ENCODE data around the gene MACROD2.
"Not testable (repeated sequence)": the region's sequence is repeated elsewhere in the genome, so short reads cannot be mapped to it uniquely, and the experiment has no call there.

Gene MACROD2

DNA sequence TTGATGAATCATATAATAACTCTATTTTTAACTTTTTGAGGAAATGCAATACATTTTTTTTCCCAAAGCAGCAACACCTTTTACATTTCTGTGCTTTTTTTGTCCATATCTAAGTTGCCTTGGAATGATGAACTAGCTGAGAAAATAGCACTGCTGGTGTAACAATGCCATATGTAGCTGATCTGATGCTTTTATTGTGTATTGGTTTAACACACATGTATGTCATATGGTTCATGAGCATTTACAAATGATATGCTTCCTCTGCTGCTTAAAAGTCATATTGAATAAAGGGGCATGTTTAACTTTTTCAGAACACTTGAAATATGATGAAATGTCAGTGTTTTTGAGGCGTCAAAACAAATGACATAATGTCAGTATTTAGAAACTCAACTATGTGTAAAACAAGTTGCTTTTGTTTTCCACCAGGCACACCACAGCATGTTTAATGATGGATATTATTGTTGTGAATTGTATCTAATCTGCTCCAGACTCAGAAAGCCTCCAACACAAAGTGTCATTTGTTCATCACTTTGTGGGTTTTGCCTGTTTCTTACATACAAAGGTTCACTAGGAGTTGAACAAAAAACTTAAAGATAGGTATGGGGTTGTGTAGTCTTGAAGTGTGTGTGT, 1117.9 kb downstream of the MACROD2 start:
- ATAC-seq (no peak), DNase-seq (no peak)

DNA sequence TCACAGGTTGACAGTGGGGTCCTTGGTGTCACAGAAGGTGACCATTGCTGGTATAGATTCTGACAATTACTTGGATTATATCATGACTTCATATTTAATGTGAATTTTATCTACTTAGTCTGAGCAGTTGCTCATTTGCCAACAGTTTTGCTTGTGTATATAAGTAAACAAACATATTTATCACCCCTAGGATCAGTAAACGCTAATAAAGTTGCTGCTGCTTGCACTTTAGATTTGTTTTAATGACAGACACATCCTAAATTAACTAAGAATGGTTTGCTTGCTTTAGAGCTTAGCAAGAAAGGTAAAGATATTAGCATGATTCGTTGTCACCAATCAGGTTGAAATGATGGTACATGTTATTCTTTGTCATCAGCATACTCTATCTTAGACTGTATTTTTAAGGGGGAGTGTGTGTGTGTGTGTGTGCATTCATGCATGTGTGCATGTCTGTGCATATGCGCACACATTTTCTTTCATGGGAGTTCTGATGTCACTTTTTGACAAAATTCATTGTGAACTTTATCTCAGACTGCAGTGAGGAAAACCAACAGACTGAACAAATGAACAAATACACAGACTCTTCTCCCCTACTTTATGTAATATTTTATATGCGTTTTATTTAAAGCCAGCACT, 1124.7 kb downstream of the MACROD2 start:
- ATAC-seq (no peak), DNase-seq (no peak)

DNA sequence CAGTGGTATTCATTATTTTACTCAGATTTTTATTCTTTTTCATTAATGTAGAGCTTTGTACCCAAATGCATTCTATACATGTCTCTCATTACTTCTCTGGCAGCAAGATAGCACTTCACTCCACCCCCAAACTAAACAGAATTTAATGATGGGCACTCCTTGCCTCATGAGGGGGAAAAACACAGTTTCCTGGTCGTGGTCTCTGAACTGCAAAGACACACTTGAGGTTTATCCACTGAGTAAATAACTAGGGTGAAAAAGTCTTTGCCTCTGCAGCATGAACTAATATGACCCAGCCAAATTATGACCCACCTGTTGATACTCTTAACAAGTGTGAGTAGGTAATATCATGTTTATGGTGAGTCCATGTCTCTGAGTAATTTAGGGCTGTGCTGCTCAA, 1127.3 kb downstream of the MACROD2 start:
- ATAC-seq (no peak), DNase-seq (no peak)

DNA sequence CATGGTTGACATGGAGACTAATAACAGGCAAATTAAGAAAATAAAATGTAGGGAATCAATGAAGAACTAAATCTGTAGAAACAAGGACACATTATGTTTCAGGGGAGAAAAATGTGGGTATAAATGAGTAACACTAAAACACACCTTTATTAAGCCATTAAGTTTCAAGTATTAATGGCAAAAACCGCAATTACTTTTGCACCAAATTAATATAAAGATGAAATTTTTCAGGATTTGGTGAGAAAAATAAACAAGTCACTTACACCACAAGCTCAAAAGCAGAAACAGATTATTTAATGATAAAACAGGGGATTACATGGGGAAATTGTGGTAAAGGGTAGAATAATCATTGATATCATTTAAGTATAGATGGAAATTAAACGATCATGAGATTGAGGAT, 1135.9 kb downstream of the MACROD2 start:
- no peak for DNase-seq
- no peak for ATAC-seq

DNA sequence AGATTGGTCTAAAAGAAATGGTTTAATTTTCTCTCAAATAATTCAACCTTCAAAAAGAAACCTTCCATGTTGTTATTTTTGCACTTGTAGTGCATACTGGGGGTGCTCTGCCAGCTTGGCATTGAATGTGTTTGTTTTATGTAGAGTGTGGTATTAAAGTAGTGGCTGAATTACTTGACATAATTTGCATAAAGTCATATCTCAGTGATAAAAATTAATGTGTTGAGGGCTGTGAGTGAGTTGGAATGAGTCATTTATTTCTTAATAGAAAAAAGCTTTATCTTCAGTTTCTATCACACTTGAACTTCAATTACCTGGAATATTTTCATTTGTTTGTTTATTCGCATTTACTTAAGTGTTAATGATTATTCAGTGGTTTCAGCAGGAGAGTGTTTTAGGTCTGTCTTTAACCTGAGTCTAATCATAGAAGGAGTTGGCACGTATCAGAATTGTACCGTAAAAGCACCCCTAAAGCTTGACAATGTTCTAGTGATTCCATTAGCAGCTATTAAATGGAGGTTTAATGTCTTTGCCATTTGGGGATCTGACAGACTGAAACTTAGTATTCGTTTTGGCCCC, 1143.3 kb downstream of the MACROD2 start:
- DNase-seq: no peak
- no peak for ATAC-seq

DNA sequence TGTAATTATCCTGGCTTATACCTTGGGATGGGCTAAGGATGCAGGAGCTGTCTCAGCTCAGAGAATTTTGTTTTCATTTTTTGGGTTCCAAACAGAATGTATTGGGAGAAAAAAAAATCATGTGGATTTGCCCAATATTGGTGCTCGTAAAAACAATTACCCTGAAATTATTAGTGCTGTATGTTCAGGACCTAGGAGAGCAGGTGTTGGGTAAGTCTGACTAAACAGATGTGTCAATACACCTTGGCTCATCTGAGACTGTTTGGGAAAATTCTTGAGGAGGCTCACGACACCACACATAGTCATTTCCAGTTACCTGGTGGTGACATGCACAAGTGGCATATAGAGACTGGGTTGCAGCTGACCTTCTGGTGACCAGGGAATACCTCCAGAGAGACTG, 1144.2 kb downstream of the MACROD2 start:
- ATAC-seq: no peak
- no peak for DNase-seq

DNA sequence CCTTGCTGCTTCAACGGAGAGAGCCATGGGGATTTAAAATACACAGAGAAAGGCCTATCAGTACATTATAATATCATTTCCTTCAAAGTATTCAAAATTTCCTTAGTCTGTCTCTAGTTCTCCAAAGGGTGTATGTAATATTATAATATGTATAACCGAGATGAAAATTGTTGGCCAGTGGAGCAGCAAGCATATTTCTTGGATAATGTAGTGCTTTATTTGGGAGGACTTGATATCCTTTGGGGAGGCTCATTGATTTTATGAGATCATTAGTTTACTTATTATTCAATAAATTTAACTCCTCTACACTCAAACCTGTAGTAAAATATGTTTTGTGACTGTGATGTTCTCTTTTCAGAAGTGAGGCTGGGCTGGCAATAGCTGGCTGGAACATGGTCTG, 1145.0 kb downstream of the MACROD2 start:
- no peak for ATAC-seq

DNA sequence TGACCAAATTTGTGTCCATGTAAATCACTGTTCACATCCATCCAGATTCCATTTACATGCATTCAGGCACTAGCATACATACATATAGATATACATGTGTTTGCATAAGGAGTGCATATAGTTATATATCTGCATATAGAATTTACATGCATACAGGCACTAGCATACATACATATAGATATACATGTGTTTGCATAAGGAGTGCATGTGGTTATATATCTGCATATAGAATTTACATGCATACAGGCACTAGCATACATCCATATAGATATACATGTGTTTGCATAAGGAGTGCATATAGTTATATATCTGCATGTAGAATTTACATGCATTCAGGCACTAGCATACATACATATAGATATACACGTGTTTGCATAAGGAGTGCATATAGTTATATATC, 1145.6 kb downstream of the MACROD2 start:
- DNase-seq, ATAC-seq: not testable (repeated sequence)

More for the DNA sequence above, 1145.0 kb downstream of the MACROD2 start:
- no peak for DNase-seq

DNA sequence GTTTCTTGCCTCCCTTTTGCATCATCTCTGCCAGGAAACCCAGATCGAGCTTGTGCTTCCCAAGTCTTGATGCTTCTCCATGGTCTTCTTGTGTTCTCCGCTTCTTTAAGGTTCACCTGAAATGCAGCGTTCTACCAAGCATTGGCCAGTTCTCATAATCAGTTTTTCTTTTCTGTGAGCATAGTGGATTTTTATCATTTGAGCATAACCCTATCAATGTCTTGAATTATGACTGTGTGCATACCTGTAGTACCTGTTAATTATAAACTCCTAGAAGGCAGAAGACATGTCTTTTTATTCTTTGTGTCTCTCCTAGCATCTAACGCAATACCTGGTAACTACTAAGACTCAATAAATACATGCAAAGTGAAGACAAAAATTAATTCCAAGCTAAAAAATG, 1146.5 kb downstream of the MACROD2 start:
- DNase-seq: no peak
- ATAC-seq: no peak

DNA sequence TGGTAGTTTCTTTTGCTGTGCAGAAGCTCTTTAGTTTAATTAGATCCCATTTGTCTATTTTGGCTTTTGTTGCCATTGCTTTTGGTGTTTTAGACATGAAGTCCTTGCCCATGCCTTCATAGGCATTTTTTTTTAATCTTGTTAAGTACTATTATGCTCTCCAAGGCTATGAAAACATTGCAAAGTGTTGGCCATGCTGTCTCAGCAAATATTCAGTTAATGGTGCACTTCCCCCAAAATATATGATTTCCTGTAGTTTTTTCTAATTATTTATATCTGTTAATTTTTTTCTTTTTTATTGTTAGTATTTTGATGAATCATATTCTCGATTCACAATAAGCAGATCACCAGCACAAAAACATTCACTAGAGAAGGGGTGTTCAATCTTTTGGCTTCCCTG, 1148.2 kb downstream of the MACROD2 start:
- no peak for ATAC-seq
- DNase-seq: no peak

DNA sequence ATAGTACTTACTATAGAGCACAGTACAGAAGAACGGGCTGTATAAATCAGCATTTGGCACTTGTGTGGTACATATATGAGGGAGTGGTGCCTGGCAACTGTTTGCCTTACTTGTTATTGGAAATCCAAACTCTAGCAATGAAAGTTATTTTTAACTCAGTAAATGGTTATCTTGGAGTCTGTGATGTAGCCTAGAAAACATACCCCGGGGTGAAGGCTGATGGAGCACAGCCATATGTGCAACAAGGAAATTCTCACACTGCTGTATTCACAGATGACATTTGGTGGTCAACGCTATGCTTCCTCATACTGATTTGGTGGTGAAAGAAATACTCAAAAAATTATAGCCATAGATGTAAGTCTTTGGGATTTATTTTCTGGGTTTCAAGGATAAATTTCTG, 1149.6 kb downstream of the MACROD2 start:
- ATAC-seq: no peak
- DNase-seq: no peak

DNA sequence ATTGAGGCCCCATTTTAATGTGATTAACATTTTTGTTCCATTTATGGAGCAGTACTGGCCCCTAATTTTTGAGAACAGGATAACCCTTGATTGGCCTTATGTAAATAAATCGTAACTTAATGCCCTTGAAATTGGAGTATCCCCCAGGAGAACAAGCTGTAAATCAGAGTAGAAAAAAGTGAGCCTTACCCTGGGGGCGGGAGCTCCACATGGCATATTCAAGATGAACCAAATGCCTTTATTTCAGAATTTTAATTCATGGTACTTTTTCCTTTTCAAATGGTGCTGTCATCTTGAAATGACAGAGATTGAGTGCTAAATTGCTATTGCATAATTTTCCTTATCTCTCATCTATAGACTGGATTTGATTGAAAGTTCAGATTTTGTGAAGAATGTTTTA, 1151.6 kb downstream of the MACROD2 start:
- ATAC-seq (no peak), DNase-seq (no peak)

DNA sequence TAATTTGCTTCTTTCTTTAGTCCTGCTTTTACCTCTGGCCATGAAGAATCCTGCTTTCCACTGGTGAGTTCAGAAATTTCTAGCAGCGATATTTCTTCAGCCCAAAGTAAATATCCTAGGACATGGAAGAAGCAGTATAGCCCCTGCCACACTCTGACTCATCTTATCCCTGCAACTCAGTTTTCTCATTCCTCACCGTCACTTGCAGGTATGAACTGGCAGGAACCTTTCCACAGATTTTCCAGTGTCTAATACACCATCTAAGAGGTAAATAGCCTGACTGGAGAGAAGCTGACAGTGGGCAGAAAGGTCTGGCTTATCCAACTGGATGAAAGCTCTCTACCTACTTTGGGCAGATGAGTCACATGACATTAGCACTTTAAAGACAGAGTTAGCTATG, 1158.8 kb downstream of the MACROD2 start:
- DNase-seq (no peak), ATAC-seq (no peak)

DNA sequence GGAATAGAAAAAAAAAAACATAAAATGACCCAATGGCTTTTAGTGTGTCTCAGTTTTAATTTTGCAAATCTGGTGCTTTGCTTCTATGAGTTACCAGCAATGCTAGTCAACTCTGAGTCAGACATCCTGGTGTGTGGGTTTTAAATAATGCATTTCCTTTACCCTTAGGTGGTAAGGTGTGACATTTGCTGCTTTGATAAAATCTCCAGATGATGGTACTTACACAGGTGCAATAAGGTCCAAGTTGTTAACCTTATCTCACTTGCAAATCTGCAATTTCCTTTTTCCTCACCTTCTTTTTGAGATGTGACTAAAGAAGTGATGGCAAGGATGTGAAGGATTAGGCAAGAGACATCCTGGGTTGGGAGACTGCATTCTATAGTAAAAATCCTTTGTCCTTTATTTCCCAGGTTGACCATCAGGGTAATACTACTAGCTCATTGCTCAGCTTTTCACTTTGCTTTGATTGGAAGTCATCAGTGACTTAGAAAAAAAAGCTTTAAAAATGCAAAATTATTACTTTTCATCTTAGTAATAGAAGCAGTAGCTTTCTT, 1160.6 kb downstream of the MACROD2 start:
- DNase-seq (no peak), ATAC-seq (no peak)

DNA sequence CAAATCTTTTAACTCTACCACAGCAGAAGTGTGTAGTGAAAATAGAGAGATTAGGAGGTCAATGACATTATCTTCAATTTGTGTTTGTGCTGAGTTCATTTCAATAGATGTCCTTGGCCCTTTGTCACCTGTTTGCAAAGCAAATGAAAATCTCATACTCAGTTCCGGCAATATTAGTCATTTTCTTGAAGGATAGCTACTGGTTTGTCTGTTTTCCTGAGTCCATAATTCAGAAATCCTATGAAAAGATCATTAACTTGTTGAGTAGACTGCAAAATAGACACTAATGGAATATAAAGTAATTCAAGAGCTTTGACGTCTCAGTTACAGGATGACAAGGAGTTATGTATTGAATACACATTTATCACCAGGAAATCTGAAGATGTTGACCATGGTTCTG, 1163.2 kb downstream of the MACROD2 start:
- DNase-seq (no peak), ATAC-seq (no peak)

DNA sequence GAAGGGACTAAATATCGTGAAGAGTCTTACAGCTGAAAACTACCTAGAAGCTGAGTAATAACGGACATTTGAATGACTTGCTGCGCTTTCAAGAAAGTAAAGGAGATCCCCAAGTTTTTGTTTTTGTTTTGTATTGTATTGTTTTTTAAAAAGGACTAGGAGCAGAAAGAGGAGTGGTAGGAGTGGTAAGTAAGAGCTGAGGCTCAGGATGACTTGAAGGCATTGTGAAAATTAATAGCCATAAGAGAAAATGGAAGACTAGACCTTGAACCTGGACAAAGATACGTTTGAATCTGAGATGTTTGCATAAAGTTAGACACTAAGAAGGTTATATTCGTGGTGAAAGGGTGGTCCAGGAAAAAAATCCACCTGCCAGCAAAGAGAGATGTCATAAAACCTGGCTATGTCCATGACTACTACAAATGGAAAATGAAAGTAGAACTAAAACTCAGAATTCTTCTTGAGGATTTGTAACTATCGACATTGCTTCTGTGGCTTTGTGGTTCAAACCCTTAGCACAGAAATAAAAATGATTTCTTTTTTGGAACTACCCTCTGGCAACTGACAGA, 1166.8 kb downstream of the MACROD2 start:
- DNase-seq: no peak
- ATAC-seq: no peak

DNA sequence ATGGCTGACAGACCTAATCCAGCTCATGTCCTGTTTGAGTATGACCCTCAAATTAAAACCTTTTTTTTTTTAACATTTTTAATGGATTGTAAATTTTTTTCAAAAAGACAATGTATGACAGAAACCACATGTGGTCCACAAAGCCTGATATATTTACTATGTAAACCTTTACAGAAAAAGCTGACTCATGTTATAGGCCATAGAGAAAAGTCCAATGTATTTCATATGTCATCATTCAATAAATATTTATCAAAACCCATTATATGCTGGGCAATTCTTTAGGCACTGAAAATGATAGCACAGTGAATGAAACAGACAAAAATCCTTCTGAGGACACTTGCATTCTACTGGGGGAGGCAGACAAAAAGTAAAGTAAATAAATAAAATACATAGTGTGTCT, 1168.3 kb downstream of the MACROD2 start:
- DNase-seq (no peak), ATAC-seq (no peak)

DNA sequence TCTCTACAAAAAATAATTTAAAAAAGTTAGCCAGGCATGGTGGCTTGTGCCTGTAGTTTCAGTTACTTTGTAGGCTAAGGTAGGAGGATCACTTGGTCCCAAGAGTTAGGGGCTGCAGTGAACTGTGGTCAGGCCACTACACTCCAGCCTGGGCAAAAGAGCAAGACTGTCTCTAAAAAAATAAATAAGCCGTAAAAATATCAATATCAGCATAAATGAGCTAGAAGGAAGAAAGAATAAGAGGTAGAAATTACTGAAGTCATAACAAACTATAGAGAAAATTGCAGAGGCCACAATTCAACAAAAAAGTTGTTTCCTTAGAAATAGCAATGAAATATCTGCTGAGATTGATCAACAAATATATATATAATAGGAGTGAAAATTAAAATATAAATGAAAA, 1169.4 kb downstream of the MACROD2 start:
- no peak for ATAC-seq

DNA sequence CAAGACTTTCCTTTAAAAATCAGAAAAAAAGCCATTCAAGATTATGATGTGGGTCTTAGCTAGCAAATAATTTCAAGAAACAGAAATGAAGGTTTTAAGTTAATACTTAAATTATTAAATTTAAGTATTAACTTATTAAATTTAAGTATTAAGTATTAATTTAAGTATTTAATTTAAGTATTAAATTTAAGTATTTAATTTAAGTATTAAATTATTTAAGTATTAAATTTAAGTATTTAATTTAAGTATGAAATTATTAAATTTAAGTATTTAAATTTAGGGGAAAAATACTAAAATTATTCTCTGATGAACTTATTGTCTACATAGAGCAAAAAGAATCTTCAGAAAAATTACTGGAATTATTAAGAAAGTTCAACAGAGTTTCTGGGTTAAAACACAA, 1171.4 kb downstream of the MACROD2 start:
- ATAC-seq (no peak), DNase-seq (no peak)

More for the DNA sequence above, 1169.4 kb downstream of the MACROD2 start:
- no peak for DNase-seq

DNA sequence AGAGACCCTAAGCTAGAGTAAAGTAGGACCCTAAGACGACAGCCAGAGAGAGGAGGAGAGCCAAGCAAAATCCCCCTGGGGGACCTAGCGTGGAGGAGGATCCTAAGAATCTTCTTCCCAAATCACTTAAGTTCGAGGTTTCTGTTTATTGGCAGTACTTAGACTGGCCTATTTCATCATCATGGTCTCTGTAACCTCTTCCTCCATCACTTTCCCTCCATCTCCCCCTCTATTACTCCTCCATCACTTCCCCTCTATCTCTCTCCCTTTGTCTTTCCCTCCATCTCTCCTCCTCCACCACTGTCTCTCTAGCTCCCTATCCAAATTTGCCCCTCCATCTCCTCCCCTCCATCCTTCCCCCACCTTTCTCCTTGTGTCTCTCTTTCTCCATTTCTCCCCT, 1175.7 kb downstream of the MACROD2 start:
- no peak for DNase-seq
- ATAC-seq: no peak

DNA sequence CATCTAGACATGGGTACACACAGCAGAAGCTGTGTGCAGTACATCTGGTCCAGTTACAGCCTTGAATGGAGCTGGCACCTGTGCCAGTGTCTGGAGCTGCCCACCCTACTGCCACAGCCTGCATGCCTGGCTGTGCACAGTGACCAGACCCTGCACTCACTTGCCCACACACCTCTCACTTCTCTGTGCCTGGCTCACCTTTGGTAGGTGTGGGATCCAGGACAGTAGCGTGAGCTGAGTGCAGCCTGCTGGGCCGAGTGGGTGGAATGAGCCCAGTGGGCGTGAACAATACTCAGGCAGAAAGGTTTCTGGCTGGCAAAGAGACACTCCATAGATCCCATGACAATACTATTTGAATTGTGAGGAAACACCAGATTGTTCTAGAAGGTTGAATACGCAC, 1181.6 kb downstream of the MACROD2 start:
- DNase-seq: no peak
- ATAC-seq: no peak

DNA sequence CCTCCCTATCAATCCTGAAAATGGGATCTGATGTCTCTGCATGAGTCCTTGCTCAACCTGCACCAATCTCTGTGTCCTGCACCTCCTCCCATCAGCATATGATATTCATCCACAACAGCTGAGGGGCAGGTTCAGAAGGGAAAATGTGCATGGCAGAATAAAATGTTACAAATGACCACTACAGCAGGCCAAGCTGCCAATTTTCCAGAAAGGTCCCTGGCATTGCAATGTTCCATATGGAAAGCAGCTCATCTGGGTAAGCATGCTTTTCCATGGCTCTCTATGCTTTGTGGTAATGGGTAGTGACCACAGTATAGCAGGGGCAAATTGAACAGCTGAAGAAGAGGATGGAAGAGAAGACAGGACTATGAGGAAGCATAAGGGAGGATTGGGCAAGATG, 1183.3 kb downstream of the MACROD2 start:
- ATAC-seq (no peak), DNase-seq (no peak)

DNA sequence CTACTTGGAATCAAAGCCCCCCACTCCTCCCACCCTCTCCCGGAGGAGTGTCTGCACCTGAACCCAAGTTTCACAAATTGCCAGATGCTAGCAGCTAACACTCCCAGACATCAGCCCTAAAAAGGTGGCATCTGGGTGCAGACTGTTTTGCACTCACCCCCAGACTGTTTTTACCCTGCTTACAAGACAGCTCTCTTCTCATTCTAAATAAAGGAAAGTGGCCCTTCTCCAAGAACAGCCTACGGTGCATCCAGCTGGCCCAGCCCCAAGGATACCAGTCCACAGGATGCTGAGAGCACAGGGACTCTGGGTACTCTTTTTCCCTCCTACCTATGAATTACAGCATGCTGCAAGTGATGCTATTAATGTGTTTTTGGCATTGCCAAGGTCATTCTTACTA, 1184.1 kb downstream of the MACROD2 start:
- ATAC-seq: no peak
- DNase-seq: no peak

All from stimulated activated naive CD8-positive, alpha-beta T cell treated with anti-CD3 and anti-CD28 coated beads, Interleukin-15, Interleukin-2, amounts not matched to agents 100 U/mL and 50 U/mL, for 24 hours (primary cell).